ENCODE measurements around the gene CST9. TPM values are rescaled to one million over a fixed set of nuclear protein-coding genes. Genes with fewer than 3 reads are reported as not detected.

CST9 gene
- total and polyA plus RNA-seq, 2 of the 13 experiments (the other 11 are each of a cell fraction or from before 2014, with no cell fraction given): 0.07 TPM; not detected in 1

DNA sequence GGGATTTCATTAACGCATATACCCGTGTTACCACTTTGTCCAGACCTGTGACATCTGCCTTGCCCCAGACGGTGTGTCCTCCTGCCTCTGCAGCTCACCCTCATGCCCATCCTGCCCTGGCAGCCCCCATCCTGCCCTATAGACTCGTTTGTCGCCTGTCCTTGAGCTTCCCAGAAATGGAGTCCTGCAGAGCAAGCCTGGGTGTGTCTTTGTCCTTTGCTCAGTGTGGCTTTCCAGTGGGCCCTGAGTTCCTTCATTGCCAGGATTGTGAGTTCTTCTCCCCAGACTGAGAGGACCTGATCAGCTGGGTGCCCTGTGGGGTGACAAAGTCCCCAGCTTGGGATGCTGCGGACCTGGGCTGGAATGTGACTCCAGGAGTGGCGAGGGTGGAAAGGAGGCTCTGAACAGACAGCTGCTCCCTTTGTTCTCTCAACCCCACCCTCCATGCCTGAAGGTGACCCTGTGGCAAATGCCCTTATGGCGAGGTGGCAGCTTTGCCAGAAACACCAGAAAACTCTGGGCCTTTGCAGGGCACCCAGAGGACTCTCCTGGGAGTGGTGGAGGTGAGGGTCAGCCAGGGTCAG is 34.4 kb upstream of the CST9 start (continued):
- TF ChIP-seq, protein P1, sequence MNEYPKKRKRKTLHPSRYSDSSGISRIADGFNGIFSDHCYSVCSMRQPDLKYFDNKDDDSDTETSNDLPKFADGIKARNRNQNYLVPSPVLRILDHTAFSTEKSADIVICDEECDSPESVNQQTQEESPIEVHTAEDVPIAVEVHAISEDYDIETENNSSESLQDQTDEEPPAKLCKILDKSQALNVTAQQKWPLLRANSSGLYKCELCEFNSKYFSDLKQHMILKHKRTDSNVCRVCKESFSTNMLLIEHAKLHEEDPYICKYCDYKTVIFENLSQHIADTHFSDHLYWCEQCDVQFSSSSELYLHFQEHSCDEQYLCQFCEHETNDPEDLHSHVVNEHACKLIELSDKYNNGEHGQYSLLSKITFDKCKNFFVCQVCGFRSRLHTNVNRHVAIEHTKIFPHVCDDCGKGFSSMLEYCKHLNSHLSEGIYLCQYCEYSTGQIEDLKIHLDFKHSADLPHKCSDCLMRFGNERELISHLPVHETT (CRISPR knock-in tag; conservative IDR thresholded peaks at IDR 0.05): peak; percentile 56; the same call in 1 of the 2 replicates
- TF ChIP-seq NR2C2 (CRISPR knock-in tag; IDR thresholded peaks at IDR 0.05; ENCODE audit: borderline replicate concordance) (0 out of 2 replicates have a peak, but pooled peaks have one; percentile 15), U2AF1 (optimal IDR thresholded peaks at IDR 0.05; ENCODE audit: low read depth, low read length) (peak; percentile 52), RBFOX2 (IDR thresholded peaks at IDR 0.05; ENCODE audit: low read depth, low read length) (no peak; the same call in 1 of the 2 replicates), SRY (CRISPR knock-in tag; IDR thresholded peaks at IDR 0.05) (no peak), SMAD3 (CRISPR knock-in tag; IDR thresholded peaks at IDR 0.05) (no peak), STAG1 (CRISPR knock-in tag; IDR thresholded peaks at IDR 0.05) (no peak; the same call in 1 of the 2 replicates), ZNF121 (CRISPR knock-in tag; IDR thresholded peaks at IDR 0.05) (no peak), RBM39 (IDR thresholded peaks at IDR 0.05; ENCODE audit: low read depth, low read length, poor library complexity, severe bottlenecking) (peak; percentile 13), HMGA1 (CRISPR knock-in tag; conservative IDR thresholded peaks at IDR 0.05) (no peak), SOX13 (IDR thresholded peaks at IDR 0.05) (peak; percentile 48; the same call in 1 of the 2 replicates), SOX13 (CRISPR knock-in tag; conservative IDR thresholded peaks at IDR 0.05 in 1 of 2, IDR thresholded peaks at IDR 0.05 in 1 of 2) (peak in 1 of 2 experiments; percentile 65; a peak in 2 of 4 replicates)
- TF ChIP-seq, protein P2, sequence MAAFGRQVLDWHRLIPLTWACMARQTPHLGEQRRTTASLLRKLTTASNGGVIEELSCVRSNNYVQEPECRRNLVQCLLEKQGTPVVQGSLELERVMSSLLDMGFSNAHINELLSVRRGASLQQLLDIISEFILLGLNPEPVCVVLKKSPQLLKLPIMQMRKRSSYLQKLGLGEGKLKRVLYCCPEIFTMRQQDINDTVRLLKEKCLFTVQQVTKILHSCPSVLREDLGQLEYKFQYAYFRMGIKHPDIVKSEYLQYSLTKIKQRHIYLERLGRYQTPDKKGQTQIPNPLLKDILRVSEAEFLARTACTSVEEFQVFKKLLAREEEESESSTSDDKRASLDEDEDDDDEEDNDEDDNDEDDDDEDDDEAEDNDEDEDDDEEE (CRISPR knock-in tag; IDR thresholded peaks at IDR 0.05): 0 out of 2 replicates have a peak, but pooled peaks have one; percentile 36
- TF ChIP-seq, protein P3, sequence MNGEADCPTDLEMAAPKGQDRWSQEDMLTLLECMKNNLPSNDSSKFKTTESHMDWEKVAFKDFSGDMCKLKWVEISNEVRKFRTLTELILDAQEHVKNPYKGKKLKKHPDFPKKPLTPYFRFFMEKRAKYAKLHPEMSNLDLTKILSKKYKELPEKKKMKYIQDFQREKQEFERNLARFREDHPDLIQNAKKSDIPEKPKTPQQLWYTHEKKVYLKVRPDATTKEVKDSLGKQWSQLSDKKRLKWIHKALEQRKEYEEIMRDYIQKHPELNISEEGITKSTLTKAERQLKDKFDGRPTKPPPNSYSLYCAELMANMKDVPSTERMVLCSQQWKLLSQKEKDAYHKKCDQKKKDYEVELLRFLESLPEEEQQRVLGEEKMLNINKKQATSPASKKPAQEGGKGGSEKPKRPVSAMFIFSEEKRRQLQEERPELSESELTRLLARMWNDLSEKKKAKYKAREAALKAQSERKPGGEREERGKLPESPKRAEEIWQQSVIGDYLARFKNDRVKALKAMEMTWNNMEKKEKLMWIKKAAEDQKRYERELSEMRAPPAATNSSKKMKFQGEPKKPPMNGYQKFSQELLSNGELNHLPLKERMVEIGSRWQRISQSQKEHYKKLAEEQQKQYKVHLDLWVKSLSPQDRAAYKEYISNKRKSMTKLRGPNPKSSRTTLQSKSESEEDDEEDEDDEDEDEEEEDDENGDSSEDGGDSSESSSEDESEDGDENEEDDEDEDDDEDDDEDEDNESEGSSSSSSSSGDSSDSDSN (CRISPR knock-in tag; IDR thresholded peaks at IDR 0.05): peak; percentile 50
- TF ChIP-seq, protein P4, sequence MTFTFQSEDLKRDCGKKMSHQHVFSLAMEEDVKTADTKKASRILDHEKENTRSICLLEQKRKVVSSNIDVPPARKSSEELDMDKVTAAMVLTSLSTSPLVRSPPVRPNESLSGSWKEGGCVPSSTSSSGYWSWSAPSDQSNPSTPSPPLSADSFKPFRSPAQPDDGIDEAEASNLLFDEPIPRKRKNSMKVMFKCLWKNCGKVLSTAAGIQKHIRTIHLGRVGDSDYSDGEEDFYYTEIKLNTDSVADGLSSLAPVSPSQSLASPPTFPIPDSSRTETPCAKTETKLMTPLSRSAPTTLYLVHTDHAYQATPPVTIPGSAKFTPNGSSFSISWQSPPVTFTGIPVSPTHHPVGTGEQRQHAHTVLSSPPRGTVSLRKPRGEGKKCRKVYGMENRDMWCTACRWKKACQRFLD (CRISPR knock-in tag; IDR thresholded peaks at IDR 0.05; ENCODE audit: borderline replicate concordance): 0 out of 2 replicates have a peak, but pooled peaks have one; percentile 28
- TF ChIP-seq, protein P5, sequence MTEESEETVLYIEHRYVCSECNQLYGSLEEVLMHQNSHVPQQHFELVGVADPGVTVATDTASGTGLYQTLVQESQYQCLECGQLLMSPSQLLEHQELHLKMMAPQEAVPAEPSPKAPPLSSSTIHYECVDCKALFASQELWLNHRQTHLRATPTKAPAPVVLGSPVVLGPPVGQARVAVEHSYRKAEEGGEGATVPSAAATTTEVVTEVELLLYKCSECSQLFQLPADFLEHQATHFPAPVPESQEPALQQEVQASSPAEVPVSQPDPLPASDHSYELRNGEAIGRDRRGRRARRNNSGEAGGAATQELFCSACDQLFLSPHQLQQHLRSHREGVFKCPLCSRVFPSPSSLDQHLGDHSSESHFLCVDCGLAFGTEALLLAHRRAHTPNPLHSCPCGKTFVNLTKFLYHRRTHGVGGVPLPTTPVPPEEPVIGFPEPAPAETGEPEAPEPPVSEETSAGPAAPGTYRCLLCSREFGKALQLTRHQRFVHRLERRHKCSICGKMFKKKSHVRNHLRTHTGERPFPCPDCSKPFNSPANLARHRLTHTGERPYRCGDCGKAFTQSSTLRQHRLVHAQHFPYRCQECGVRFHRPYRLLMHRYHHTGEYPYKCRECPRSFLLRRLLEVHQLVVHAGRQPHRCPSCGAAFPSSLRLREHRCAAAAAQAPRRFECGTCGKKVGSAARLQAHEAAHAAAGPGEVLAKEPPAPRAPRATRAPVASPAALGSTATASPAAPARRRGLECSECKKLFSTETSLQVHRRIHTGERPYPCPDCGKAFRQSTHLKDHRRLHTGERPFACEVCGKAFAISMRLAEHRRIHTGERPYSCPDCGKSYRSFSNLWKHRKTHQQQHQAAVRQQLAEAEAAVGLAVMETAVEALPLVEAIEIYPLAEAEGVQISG (CRISPR knock-in tag; IDR thresholded peaks at IDR 0.05): 0 out of 2 replicates have a peak, but pooled peaks have one; percentile 14

Data from HepG2 (cell line).